Naive thymus-derived CD4-positive, alpha-beta T cell (primary cell): ENCODE data around the gene TM7SF3. TPM values are rescaled to one million over a fixed set of nuclear protein-coding genes. Genes with fewer than 3 reads are reported as not detected.

Experiments
- ATAC-seq: fragments of 150-1000 bp; cut with Tn5 transposase; 2 replicates; pipeline ENCODE4 v1.10.0; 2021; ENCODE audit warnings: mild to moderate bottlenecking, moderate library complexity
- CTCF ChIA-PET: fragments of 350-600 bp; sonication (Branson Sonifier 250); formaldehyde crosslinking; loops from one replicate; lab custom pipeline; 2021; ENCODE audit warnings: antibody characterized with exemption; lab: Charles Lee
- POLR2A ChIA-PET: fragments of 350-600 bp; sonication (Branson Sonifier 250); formaldehyde crosslinking; loops from one replicate; lab custom pipeline; 2021; ENCODE audit warnings: antibody characterized with exemption, inconsistent platforms; lab: Charles Lee
- DNase-seq, 9 donors: peaks; one replicate each; pipeline versions ENCODE4 v3.0.0 to v3.0.0-alpha.2; 2020 to 2022; ENCODE audit warnings: mixed read lengths in 1 of 9
- H3K27ac ChIP-seq: one replicate; pipeline ENCODE4 v1.7.0; 2013; ENCODE audit warnings: mild to moderate bottlenecking, low read depth, low read length, moderate library complexity
- H3K27me3 ChIP-seq, 2 donors: one replicate each; pipeline ENCODE4 v1.7.0; 2013; ENCODE audit warnings: low read length in 2 of 2, mild to moderate bottlenecking in 2 of 2, moderate library complexity in 2 of 2; ENCODE audit not compliant: control insufficient read depth in 2 of 2, insufficient read depth in 2 of 2
- H3K36me3 ChIP-seq, 3 experiments: 1 replicate in 2 of 3; 2 replicates in 1 of 3; pipeline ENCODE4 v1.7.0; 2013; ENCODE audit warnings: low read length in 3 of 3, mild to moderate bottlenecking in 3 of 3, moderate library complexity in 1 of 3; ENCODE audit not compliant: insufficient read depth in 3 of 3, control insufficient read depth in 2 of 3
- H3K4me1 ChIP-seq, 2 donors: one replicate each; pipeline ENCODE4 v1.7.0; 2013; ENCODE audit warnings: low read length in 2 of 2, mild to moderate bottlenecking in 2 of 2, moderate library complexity in 1 of 2; ENCODE audit not compliant: control insufficient read depth in 2 of 2, insufficient read depth in 2 of 2
- H3K4me3 ChIP-seq: 2 replicates; pipeline ENCODE4 v1.7.0; 2013; ENCODE audit warnings: mild to moderate bottlenecking, low read length
- H3K9me3 ChIP-seq, 3 experiments: 1 replicate in 2 of 3; 2 replicates in 1 of 3; pipeline ENCODE4 v1.7.0; 2013; ENCODE audit warnings: low read length in 3 of 3; ENCODE audit not compliant: control insufficient read depth in 2 of 3
- H3K27ac Mint-ChIP-seq, 9 donors: one replicate each; pipeline ENCODE4 v1.8.0; 2020 to 2022; ENCODE audit warnings: mixed read lengths in 9 of 9, mild to moderate bottlenecking in 8 of 9, moderate library complexity in 5 of 9, inconsistent platforms in 2 of 9
- H3K27me3 Mint-ChIP-seq, 5 donors: one replicate each; pipeline ENCODE4 v1.8.0; 2021 to 2022; ENCODE audit warnings: mixed read lengths in 5 of 5, mild to moderate bottlenecking in 1 of 5
- H3K36me3 Mint-ChIP-seq, 5 donors: one replicate each; pipeline ENCODE4 v1.8.0; 2020 to 2022; ENCODE audit warnings: mixed read lengths in 5 of 5, mild to moderate bottlenecking in 3 of 5, inconsistent platforms in 1 of 5
- H3K4me1 Mint-ChIP-seq, 7 donors: one replicate each; pipeline ENCODE4 v1.8.0; 2020 to 2022; ENCODE audit warnings: mixed read lengths in 7 of 7, mild to moderate bottlenecking in 3 of 7, inconsistent platforms in 1 of 7
- H3K4me3 Mint-ChIP-seq, 10 donors: one replicate each; pipeline ENCODE4 v1.8.0; 2020 to 2022; ENCODE audit warnings: mild to moderate bottlenecking in 10 of 10, mixed read lengths in 10 of 10, moderate library complexity in 6 of 10, inconsistent platforms in 2 of 10
- H3K9me3 Mint-ChIP-seq, 11 donors: one replicate each; pipeline ENCODE4 v1.8.0; 2020 to 2022; ENCODE audit warnings: mixed read lengths in 11 of 11, mild to moderate bottlenecking in 4 of 11, inconsistent platforms in 1 of 11, moderate library complexity in 1 of 11
- intact Hi-C, 2 donors: fragments of 100-400 bp; cut with micrococcal nuclease; formaldehyde crosslinking; loops; one replicate each; pipeline ENCODE4 v1.15.1; 2023
- polyA plus RNA-seq, 2 donors: library from polyadenylated mRNA; unstranded; fragments of 300-500 nt; fragmentation: Illumina TruSeq; gene quantifications; one replicate each; pipeline ENCODE4 v1.2.3, GENCODE V29; 2021
- total RNA-seq, 6 experiments: library from RNA in 5 of 6; stranded (reverse) in 5 of 6; gene quantifications; 1 replicate in 5 of 6; 2 replicates in 1 of 6; pipeline ENCODE4 v1.2.3 and lab custom pipeline; 2021 to 2026

The TM7SF3 gene
- total and polyA plus RNA-seq, 7 experiments from 2014 or later = 24.4 to 61.7 (median 33.0) TPM

DNA sequence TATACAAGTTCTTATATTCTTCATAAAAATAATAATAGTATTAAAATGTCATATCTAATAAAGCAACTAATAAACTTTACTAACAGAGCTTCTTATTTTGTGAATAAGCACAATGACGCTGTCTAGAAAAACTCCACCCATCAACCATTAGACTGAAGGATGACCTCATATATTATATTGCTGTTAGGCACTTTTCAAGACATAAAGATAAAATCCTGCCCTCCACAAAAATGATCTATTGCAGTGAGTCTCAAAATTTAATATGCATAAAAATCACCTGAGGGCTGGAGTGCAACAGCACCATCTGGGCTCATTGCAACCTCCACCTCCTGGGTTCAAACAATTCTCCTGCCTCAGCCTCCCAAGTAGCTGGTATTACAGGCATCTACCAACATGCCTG, 20.1 kb downstream of the TM7SF3 start:
- CTCF ChIA-PET = interaction anchor here (1.6 kb wide), 1 partner anchor 14 kb away, joined by 3 read pairs; no protein-coding TSS in a partner anchor
- peaks cover 13 to 52% (median 30%) of the 10 kb centered on the region in 5 donors for H3K36me3 Mint-ChIP-seq

DNA sequence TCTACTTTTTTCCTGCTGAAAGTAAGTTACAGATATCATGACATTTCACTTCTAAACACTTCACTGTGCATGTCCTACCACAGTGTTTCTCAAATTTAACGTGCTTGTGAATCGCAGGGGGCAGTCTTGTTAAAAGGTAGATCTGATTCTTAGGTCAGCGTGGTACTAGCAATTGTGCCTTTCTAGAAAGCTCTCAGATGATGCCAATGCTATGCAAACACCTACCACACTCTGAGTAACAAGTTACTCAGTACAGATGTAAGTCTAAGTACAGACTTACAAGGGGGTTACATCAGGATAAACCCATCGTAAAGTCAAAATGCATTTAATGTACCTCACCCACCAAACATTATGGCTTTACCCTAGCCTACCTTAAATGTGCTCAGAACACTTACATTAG, 22.4 kb downstream of the TM7SF3 start:
- H3K4me3 ChIP-seq = no peak overlapping the region
- H3K9me3 Mint-ChIP-seq = peaks cover 0 to 3% (median 0%) of the 10 kb centered on the region in 11 donors
- H3K36me3 ChIP-seq = peaks cover 3 to 52% (median 8%) of the 10 kb centered on the region in 3 experiments
- H3K27ac Mint-ChIP-seq = no peak overlapping the region
- CTCF ChIA-PET = no interaction called here
- POLR2A ChIA-PET = no interaction called here
- no peaks in the 10 kb centered on the region for H3K27me3 Mint-ChIP-seq
- ATAC-seq = no peak
- intact Hi-C loops = no loop called here
- no peaks in the 10 kb centered on the region for H3K9me3 ChIP-seq
- peaks cover 13 to 56% (median 38%) of the 10 kb centered on the region in 5 donors for H3K36me3 Mint-ChIP-seq
- peaks cover 0 to 16% (median 4%) of the 10 kb centered on the region in 7 donors for H3K4me1 Mint-ChIP-seq
- no peaks in the 10 kb centered on the region for H3K4me1 ChIP-seq
- DNase-seq = no peak
- H3K4me3 Mint-ChIP-seq = no peak overlapping the region
- H3K27me3 ChIP-seq = no peaks in the 10 kb centered on the region
- H3K27ac ChIP-seq = no peak overlapping the region

More for the DNA sequence above, 20.1 kb downstream of the TM7SF3 start:
- POLR2A ChIA-PET = no interaction called here
- Histone ChIP-seq H3K4me3 (no peak overlapping the region), H3K27ac (no peak overlapping the region), H3K4me1 (no peaks in the 10 kb centered on the region), H3K27me3 (no peaks in the 10 kb centered on the region), H3K36me3 (peaks cover 3 to 61% (median 9%) of the 10 kb centered on the region in 3 experiments), H3K9me3 (no peaks in the 10 kb centered on the region)
- no peaks in the 10 kb centered on the region for H3K27me3 Mint-ChIP-seq
- intact Hi-C loops = no loop called here
- no peak for DNase-seq
- H3K9me3 Mint-ChIP-seq = no peaks in the 10 kb centered on the region
- H3K27ac Mint-ChIP-seq = no peak overlapping the region
- H3K4me3 Mint-ChIP-seq = no peak overlapping the region
- peaks cover 0 to 18% (median 6%) of the 10 kb centered on the region in 7 donors for H3K4me1 Mint-ChIP-seq
- ATAC-seq = no peak

DNA sequence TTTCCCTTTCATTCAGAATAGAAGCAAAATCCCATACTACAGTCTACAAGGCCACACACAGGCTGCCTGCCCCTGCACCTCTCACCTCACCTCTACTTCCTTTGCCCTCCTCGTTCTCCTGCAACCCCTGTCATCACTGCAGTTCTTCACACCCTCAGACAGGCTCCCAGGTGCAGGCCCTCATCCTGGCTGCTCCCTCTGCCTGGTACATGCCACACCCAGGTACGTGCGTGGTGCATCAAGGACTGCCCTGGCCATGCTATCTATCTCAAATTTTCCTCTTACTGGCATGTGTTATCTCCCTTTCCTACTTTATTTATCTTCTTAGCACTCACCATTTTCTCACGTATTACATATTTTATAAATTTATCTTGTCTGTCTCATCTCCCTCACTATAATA, 24.3 kb downstream of the TM7SF3 start:
- Mint-ChIP-seq H3K4me3 (no peak overlapping the region), H3K4me1 (peaks cover 0 to 23% (median 4%) of the 10 kb centered on the region in 7 donors), H3K27ac (peak overlapping the region in 3 of 9 donors; percentile 3 to 39 (median 17)), H3K36me3 (peaks cover 20 to 57% (median 43%) of the 10 kb centered on the region in 5 donors), H3K9me3 (peaks cover 0 to 4% (median 0%) of the 10 kb centered on the region in 11 donors), H3K27me3 (no peaks in the 10 kb centered on the region)
- Histone ChIP-seq H3K4me1 (no peaks in the 10 kb centered on the region), H3K36me3 (peaks cover 0 to 43% (median 3%) of the 10 kb centered on the region in 3 experiments), H3K9me3 (no peaks in the 10 kb centered on the region), H3K4me3 (no peak overlapping the region), H3K27ac (no peak overlapping the region), H3K27me3 (no peaks in the 10 kb centered on the region)
- CTCF ChIA-PET = no interaction called here
- ATAC-seq (no peak), DNase-seq (no peak)
- POLR2A ChIA-PET = no interaction called here
- intact Hi-C loops = no loop called here

DNA sequence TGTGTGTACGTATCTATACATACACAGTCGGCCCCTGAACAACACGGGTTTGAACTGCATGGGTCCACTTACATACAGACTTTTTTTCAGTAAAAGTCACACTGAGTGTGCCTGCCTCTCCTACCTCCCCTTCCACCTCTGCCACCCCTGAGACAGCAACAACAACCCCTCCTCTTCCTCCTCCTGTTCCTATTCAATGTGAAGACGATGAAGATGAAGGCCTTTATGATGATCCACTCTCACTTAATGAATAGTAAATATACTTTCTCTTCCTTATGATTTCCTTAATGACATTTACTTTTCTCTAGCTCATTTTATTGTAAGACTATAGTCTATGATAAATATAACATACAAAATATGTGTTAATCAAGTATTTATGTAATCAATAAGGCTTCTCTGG, 25.5 kb downstream of the TM7SF3 start:
- CTCF ChIA-PET = no interaction called here
- peaks cover 0 to 27% (median 5%) of the 10 kb centered on the region in 7 donors for H3K4me1 Mint-ChIP-seq
- Histone ChIP-seq H3K4me3 (no peak overlapping the region), H3K36me3 (peaks cover 0 to 38% (median 0%) of the 10 kb centered on the region in 3 experiments), H3K27me3 (no peaks in the 10 kb centered on the region), H3K9me3 (no peaks in the 10 kb centered on the region), H3K27ac (no peak overlapping the region), H3K4me1 (no peaks in the 10 kb centered on the region)
- ATAC-seq (no peak), DNase-seq (no peak)
- no peaks in the 10 kb centered on the region for H3K27me3 Mint-ChIP-seq
- H3K4me3 Mint-ChIP-seq = no peak overlapping the region
- H3K36me3 Mint-ChIP-seq = peaks cover 21 to 64% (median 48%) of the 10 kb centered on the region in 5 donors
- POLR2A ChIA-PET = no interaction called here
- peaks cover 0 to 4% (median 0%) of the 10 kb centered on the region in 11 donors for H3K9me3 Mint-ChIP-seq
- peak overlapping the region in 2 of 9 donors; percentile 14 to 53 for H3K27ac Mint-ChIP-seq
- intact Hi-C loops = no loop called here

DNA sequence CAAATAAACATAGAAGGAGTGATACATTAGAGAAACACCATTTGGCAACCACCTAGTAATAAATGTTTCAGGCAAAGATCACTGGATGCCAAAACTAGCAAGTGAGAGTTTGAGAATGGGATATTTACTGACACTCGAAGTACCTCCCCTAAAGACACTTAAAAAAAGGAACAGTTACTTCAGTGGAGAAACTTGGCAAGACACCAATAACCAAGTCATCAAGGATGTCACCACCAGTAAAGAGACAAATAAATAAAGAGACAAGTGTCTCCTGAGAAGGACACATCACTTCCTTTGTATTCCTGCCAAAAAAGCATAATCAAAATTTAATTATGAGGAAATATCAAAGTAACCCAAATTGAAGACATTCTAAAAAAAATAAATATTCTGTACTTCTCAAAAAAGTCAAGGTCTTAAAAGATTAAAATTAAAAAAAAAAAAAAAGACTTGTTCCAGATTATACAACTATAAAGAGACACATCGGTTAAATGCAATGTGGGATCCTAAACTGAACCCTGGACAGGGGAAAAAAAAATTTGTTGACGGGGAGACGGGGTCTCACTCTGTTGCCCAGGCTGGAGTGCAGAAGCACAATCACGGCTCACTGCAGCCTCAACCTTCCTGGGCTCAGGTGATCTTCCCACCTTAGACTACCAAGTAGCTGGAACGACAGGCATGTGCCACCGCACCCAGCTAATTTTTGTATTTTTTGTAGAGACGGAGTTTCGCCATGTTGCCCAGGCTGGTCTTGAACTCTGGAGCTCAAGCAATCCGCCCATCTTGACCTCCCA, 26.4 kb downstream of the TM7SF3 start:
- intact Hi-C loops = no loop called here
- H3K4me3 Mint-ChIP-seq = no peak overlapping the region
- H3K27ac Mint-ChIP-seq = no peak overlapping the region
- DNase-seq (no peak), ATAC-seq (peak; percentile 55)
- Histone ChIP-seq H3K36me3 (peaks cover 0 to 33% (median 0%) of the 10 kb centered on the region in 3 experiments), H3K27ac (no peak overlapping the region), H3K9me3 (no peaks in the 10 kb centered on the region), H3K4me1 (no peaks in the 10 kb centered on the region), H3K4me3 (no peak overlapping the region), H3K27me3 (no peaks in the 10 kb centered on the region)
- CTCF ChIA-PET = no interaction called here
- POLR2A ChIA-PET = no interaction called here
- H3K9me3 Mint-ChIP-seq = peaks cover 0 to 4% (median 0%) of the 10 kb centered on the region in 11 donors
- no peaks in the 10 kb centered on the region for H3K27me3 Mint-ChIP-seq
- H3K4me1 Mint-ChIP-seq = peaks cover 0 to 29% (median 5%) of the 10 kb centered on the region in 7 donors
- H3K36me3 Mint-ChIP-seq = peaks cover 22 to 67% (median 56%) of the 10 kb centered on the region in 5 donors

GRCh38 chr12:26982866-26983265, 31.3 kb downstream of the TM7SF3 start:
- H3K9me3 Mint-ChIP-seq = peaks cover 0 to 4% (median 0%) of the 10 kb centered on the region in 11 donors
- DNase-seq (no peak), ATAC-seq (no peak)
- Histone ChIP-seq H3K9me3 (no peaks in the 10 kb centered on the region), H3K27me3 (no peaks in the 10 kb centered on the region), H3K27ac (no peak overlapping the region), H3K36me3 (peaks cover 0 to 34% (median 5%) of the 10 kb centered on the region in 3 experiments), H3K4me3 (no peak overlapping the region), H3K4me1 (no peaks in the 10 kb centered on the region)
- ChIA-PET POLR2A (no interaction called here), CTCF (no interaction called here)
- no peaks in the 10 kb centered on the region for H3K27me3 Mint-ChIP-seq
- intact Hi-C loops = no loop called here
- no peak overlapping the region for H3K27ac Mint-ChIP-seq
- H3K36me3 Mint-ChIP-seq = peaks cover 25 to 61% (median 46%) of the 10 kb centered on the region in 5 donors
- peaks cover 0 to 20% (median 5%) of the 10 kb centered on the region in 7 donors for H3K4me1 Mint-ChIP-seq
- no peak overlapping the region for H3K4me3 Mint-ChIP-seq
